HG03064 (cell line): ENCODE results near the gene YTHDF1.

Experiments used
- ATAC-seq: cut with Tn5 transposase; IDR thresholded peaks from one replicate; pipeline ENCODE4 v1.9.1; 2021; ENCODE audit warnings: low read depth; ENCODE audit not compliant: unreplicated experiment

Gene YTHDF1

DNA sequence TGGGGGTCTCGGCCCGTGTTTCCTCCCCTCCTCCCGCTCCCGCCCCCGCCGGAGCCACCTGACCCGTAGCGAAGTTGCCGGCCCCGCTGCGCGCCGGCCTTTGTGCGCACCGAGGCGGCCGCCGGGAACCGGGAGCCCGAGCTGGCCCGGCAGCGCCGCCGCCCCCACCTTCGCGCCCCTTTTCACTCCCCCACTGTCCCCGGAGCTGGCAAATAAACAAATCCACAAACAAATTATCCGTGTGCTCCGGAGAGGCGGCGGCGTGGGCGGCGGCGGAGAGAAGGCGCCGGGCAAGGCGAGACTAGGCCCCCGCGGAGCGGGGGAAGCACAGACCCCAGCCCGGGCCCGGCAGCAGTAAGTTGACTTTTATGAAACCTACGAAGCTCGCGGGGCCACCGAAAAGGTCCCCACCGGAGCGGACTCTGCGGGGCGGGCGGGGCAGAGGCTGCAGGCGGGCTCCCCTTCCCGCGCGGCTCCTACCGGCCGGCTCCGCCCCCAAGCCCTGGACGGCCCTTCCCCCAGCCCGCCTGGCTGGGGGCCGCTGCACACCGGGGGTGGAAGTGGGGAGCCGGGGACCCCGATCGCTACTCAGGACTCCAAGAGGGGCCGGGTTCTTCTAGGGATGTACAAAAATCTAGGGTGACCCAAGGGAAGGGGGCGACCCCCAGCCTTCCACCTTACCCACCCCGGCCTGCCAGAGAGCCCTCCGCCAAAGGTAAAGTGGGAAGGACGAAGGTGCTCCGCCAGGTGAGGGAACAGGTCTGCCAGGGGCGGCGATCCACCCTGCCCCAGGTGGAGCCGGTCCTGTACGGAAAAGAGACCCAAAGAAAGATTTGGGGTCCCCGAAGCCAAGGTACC, 40.7 kb downstream of the YTHDF1 start:
- no peak for ATAC-seq

DNA sequence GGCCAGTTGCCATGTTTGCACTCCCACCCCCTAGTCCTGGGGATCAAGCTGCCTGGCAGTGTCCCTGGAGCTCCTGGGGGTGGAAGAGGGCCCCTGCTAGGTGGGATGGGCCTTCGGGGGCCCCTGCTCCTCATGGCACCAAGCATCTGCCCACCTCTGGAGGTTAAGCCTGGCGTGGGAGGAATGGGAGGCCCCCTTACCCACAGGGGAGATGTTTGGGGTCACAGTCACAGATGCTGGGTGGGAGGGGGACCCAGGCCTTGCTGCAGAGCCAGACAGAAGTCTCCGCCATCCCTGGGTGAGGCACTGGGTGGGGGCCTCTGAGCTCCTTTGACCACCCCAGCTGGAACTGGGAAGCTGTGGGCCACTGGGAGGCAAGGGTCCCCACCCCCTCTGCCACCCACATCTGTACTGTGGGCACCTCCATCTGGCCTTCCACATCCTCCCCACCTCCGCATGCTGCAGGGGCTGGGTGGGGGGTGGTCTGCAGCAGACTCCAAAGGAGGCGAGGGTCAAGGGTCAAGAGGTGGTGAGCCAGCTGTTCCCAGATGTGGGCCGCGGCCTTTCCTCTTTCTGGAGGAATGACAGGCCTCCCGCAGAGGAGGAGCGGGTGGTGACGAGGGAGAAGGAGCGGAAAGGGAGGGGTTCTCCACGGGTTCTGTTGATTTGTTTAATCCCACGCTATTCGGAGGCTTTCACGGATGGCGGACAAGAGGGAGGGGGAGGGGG, 41.5 kb downstream of the YTHDF1 start:
- no peak for ATAC-seq

- ATAC-seq = no peak
Measured at GRCh38 chr20:63173552-63174191, 42.3 kb downstream of the YTHDF1 start.

GRCh38 chr20:63172726-63173125, 43.2 kb downstream of the YTHDF1 start:
- ATAC-seq = no peak

DNA sequence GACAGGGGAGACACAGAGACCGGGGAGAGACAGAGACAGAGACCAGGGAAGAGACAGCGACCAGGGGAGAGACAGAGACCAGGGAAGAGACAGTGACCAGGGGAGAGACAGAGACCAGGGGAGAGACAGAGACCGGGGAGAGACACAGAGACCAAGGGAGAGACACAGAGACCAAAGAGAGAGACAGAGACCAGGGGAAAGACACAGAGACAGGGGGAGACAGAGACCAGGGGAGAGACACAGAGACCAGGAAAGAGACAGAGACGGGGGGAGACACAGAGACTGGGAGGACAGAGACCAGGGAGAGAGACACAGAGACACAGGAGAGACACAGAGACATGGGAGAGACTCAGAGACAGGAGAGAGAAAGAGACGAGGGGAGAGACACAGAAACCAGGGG, 43.9 kb downstream of the YTHDF1 start:
- no peak for ATAC-seq

- ATAC-seq = no peak
Measured at GRCh38 chr20:63169681-63170080, 46.2 kb downstream of the YTHDF1 start.

- ATAC-seq = no peak
Measured at GRCh38 chr20:63168861-63169260, 47.1 kb downstream of the YTHDF1 start.

- ATAC-seq = no peak
Measured at GRCh38 chr20:63167918-63168520, 47.9 kb downstream of the YTHDF1 start.

GRCh38 chr20:63167026-63167917, 48.7 kb downstream of the YTHDF1 start:
- ATAC-seq = no peak

- ATAC-seq = no peak
Measured at GRCh38 chr20:63166193-63167020, 49.5 kb downstream of the YTHDF1 start.

DNA sequence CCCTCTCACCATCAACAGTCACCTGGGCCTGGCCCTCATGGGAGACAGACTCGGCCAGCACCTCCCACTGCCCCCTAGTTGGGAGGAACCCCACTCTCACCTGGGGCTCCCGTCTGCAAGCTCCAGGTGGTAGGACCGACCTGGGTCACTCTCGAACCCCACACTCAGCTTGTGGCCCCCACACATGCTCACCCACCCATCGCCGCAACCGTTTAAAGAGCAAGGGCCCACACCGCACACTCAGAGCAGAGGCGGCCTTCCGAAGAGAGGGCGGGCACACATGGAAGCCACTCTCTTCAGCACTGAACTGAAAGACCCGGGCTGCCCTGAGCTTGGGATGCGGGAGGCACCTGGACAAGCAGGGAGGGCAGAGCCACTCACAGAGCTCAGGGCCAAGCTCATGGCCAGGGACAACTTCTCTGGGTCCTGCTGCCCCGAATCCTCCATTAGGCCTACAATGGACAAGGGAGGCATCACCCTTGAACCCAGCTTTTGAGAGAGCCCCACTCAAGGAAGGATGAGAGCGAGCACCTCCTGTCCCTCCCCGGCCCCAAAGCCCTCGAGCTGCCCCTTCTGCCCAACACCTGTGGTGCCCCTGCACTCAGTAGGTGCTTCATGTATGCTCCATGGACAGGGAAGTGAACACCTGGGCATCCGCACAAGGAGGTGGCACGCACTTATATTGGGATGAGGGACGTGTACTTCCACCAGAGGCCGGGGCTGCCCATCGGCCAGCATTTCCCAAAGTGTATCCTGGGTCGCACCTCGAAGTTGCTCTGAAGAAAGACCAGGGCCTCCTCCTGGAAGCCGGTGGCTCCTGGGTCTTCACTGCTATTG, 50.4 kb downstream of the YTHDF1 start:
- ATAC-seq = no peak

DNA sequence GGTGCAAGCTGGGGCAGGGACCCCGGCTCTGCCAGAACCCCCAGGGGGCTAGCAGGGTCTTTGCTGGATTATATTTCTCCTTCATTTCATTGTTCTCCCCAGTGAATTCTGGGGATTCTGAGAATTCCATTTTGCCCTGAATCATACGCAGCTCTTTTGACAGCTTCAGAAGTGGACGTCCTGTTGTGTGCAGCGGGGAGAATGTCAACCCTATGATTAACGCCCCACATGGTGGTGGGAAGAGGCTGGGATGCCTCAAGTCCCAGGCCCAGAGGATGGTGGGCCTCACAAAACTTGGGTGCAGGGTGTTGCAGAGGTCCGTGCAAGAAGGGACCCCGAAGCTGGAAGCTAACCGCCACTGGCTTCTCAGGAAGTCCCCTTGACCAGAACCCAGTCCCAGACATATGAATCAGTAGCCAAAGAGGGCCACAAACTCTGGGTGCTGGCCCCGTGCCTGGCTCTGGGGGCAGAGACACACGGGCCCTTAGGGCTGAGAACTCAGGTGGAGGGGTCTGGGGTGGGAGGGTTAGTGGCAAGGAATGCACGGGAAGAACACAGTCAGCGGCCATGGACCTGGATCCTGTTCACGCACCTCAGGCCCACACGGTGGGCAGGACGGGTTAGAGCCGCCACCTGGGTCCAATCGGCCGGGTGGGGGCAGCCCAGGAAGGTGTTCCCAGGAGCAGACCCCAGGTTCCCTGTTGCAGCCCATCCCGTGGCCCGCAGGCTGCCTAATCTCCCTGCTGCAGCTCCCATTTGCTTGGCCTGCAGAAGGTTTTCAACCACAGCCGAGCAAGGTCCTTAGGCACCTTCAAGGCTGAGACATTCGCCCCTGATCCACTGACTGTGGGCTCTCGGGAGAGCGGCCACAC, 51.2 kb downstream of the YTHDF1 start:
- no peak for ATAC-seq

- no peak for ATAC-seq
Measured at GRCh38 chr20:63163596-63164483, 52.1 kb downstream of the YTHDF1 start.

DNA sequence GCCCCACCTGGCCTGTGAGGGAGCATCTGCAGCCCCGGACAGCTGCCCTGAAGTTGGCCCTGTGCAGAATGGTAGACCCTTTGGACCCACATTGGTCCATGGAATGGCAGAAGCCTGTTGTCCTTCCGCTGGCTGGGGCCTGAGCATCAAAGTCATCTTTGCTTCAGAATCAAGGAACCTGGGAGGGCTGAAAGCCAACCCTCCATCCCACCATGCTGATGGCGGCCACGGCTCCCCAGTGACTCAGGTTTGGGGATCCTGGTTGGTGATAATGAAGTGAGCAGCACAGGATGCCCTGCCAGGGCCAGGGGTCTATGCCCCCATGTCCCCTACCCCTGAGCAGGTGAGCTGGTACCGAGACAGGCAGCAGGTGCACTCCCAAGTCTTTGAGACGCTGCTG, 52.8 kb downstream of the YTHDF1 start:
- no peak for ATAC-seq

DNA sequence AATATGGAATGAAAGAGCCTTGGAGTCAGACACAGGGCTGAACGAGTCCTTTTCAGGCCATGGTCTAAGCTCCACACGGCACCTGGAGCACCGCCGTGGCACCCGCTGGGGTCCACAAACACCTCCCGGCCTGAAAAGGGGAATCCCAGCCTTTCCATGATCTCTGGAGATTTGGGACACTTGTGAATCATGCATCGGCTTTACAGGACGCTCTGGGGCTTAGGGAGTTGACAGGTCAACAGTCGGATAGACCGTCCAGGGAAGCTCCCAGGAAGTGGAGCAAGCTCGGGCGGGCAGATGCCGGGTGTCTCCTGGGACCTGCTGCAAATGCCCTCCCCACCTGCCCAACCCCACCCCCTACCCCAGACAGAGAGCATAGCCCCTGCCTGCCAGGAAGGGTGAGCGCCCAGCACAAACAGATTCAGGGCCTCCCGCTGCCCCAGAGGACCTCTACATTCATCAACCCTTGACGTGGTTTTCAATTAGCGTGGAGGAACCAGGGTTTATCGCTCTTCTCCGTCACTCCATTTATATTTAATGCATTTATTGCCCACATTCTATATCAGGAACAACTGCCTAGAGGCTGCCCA, 53.6 kb downstream of the YTHDF1 start:
- ATAC-seq = no peak

GRCh38 chr20:63161176-63161651, 54.7 kb downstream of the YTHDF1 start:
- no peak for ATAC-seq
